Iris pigment epithelial cell (primary cell): ENCODE results near the gene CTU2.
A peak's percentile ranks its signal among the peaks of the same experiment; 100 is the strongest.

ENCODE experiments used
- DNase-seq: peaks from one replicate; pipeline ENCODE4 v3.0.0-alpha.2; 2011; ENCODE audit warnings: low read depth

The CTU2 gene

DNA sequence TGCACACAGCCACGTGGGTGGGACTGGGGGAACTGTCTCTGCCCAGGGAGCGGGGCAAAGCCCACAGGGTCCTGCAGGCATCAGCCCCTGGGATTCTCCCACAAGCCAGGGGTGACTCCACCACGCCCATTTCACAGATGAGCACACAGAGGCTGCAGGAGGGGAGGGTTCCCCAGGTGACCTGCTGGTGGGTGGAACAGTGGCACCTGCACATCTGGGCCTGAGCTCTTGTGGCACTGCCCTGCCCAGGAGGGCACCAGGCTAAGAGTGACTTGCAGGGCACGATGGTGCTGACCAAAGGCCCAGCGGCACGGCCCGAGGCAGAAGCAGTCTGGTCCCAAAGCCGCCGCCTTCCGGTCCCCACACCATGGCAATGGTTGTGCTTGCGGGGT, 54.8 kb downstream of the CTU2 start:
- DNase-seq, result no peak

DNA sequence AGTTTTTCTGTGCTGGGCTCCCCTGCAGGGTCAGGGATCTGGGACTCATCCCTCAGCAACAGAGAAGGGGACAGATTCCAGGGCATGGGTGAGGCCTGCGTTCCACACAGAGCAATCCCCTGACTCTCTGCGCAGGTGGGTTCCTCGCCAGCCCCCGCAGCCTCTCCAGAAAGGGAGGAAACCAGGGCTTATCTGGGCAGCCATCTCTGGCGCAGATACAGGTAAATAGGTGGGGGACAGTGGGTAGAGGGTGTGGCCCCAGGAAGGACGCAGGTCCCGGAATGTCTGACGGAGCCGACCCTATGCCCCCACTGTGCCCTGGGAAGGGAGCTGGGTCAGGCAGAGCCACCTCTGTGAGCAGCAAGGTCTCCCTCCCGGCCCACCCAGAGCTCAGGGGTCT, 55.5 kb downstream of the CTU2 start:
- DNase-seq, result no peak

DNA sequence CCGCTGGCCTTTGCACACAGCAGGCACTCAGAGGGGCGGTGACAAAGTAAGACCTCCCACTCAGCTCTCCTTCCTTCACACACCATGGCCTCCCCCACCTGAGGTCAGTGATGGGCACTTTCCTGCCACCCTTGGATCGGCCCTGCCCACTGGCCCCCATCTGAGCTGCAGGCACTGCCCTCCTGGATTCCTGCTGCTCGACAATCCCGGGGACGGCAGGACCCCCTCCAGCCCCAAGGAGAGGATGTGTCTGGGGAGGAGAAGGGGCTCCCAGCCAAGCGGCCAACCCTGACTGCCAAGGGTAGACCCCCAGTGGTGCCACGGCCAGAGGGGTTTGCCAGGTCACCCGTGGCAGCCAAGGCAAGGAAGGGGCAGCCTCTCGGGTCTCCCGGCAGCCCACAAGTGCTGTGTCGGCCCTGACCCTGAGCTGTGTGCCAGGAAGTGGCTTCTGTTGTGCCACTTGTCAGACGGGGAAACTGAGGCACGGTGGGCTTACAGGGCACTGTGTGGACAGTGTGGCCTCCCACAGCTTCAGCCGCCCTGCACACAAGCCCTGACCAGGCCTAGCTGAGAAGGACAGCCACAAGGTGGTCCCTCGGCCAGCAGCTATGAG, 56.1 kb downstream of the CTU2 start:
- DNase-seq, result no peak

DNA sequence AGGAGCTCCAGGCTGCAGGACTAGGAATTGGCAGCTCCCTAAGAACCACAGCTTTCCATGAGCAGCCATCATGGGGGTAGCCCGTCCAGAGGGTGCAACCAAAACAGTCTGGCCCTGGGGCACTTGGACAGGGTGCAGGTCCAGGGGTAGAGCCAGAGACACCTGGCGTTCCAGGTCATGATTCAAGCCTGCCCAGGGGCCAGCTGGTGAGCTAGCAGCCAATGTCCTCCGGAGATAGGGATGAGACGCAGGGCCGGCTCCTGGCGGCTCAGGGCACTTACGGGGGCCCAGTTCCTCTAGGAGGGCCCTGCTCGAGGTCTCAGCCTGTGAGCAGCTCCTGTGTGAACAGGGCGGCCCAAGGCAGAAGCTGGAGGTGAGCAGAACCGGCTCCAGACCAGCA, 56.6 kb downstream of the CTU2 start:
- DNase-seq, result no peak

DNA sequence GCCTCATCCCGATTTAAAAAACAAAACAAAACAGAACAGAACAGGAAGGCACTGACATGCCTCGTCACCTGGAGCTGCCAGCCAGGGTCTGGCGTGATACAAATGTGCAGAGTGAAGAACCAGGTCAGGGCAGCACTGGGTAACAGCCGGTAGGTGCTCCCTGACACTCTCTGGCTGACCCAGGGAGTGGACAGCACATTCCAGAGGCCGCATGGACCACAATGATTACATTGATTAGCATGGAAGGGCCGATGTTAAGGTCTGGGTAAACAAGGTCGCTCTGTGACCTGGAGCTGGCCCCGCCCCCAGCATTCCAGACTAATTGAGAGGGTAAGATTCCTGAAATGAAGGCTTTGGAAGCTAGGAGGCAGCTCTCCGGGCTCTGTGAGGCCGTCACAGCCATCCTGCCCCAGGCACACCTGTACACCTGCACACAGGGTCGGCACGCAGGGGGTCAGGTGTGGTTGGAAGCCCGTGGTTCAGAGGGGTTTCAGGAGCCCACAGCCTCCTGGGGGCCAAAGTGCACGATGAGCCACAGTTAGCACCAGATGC, 57.3 kb downstream of the CTU2 start:
- DNase-seq, result no peak

DNA sequence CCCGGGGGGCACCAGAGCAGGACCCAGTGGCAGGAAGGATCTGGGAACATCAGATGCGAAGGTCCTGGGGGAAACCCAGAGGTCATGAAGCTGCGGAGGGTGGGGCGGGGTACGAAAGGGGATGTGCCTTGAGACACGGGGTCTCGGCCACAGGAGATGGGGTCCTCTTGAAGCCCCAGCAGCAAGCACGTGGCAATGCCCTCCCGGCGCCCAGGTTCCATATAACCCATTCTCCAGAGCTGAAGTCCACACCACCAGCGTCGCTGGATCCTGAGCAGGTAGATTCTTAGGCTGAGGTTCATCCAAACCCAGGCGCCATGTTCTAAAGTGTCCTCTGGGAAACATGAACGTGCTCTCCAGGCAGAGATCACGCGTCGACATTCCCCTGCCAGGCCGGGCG, 57.8 kb downstream of the CTU2 start:
- DNase-seq, result no peak

DNA sequence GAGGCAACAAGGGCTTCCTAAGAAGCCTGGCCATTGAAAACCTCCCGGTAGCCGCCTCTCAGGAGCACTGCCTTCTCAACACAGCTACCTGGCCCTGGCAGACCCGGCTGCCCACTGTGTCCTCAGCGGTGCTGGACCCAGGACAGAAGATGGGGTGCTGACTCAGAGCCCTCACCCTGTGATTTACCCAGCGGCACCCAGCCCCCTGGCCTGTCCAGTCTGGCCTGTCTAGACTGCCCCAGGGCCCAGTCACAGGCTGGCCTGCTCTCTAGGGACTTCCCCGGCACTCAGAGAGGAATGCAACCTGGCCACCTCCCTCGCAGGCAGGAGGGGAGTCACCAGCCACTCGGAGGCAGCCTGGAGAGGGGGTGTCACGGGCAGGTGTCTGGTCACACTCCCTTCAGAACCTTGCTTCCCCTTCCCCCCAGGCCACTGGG, 58.6 kb downstream of the CTU2 start:
- DNase-seq, result peak; percentile 64
